CD14-positive monocyte (primary cell): ENCODE results near the gene EMC6. TPM values are rescaled to one million over a fixed set of nuclear protein-coding genes. Genes with fewer than 3 reads are reported as not detected.
A peak's percentile ranks its signal among the peaks of the same experiment; 100 is the strongest.

Experiments used
- DNase-seq, 3 donors: peaks; one replicate each; pipeline ENCODE4 v3.0.0-alpha.2; 2011 to 2022
- H2AFZ ChIP-seq: 2 replicates; pipeline ENCODE4 v1.6.0; 2012; ENCODE audit warnings: mild to moderate bottlenecking, low read depth, low read length, inconsistent platforms; ENCODE audit not compliant: insufficient read depth, poor library complexity, severe bottlenecking
- H3K27ac ChIP-seq, 2 donors: 1 replicate in 1 of 2; 2 replicates in 1 of 2; pipeline ENCODE4 v1.5.1; 2012 to 2013; ENCODE audit warnings: low read length in 2 of 2, control low read depth in 1 of 2, inconsistent platforms in 1 of 2, low read depth in 1 of 2, mild to moderate bottlenecking in 1 of 2
- H3K27me3 ChIP-seq, 2 donors: one replicate each; pipeline versions ENCODE4 v1.6.0 to v1.6.1; 2011 to 2013; ENCODE audit warnings: low read length in 2 of 2; ENCODE audit not compliant: control insufficient read depth in 2 of 2, insufficient read depth in 2 of 2
- H3K36me3 ChIP-seq, 2 donors: replicated peaks in 1 of 2; 1 replicate in 1 of 2; 2 replicates in 1 of 2; pipeline versions ENCODE4 v1.5.1 to v1.6.1; 2012 to 2013; ENCODE audit warnings: low read length in 2 of 2, control low read depth in 1 of 2, inconsistent platforms in 1 of 2, mild to moderate bottlenecking in 1 of 2; ENCODE audit not compliant: insufficient read depth in 2 of 2, control insufficient read depth in 1 of 2
- H3K4me1 ChIP-seq, 2 donors: 1 replicate in 1 of 2; 2 replicates in 1 of 2; pipeline versions ENCODE4 v1.5.1 to v1.6.1; 2012 to 2013; ENCODE audit warnings: low read length in 2 of 2, control low read depth in 1 of 2, inconsistent platforms in 1 of 2, mild to moderate bottlenecking in 1 of 2, moderate library complexity in 1 of 2; ENCODE audit not compliant: insufficient read depth in 2 of 2, control insufficient read depth in 1 of 2
- H3K4me2 ChIP-seq: replicated peaks from 2 replicates; pipeline ENCODE3; 2012; ENCODE audit warnings: low read length, moderate library complexity, mild to moderate bottlenecking; ENCODE audit not compliant: poor library complexity, severe bottlenecking; ENCODE audit errors: extremely low read depth
- H3K4me3 ChIP-seq, 3 experiments: fragments of 200-600 bp in 1 of 3; sonication (generic) in 1 of 3; replicated peaks in 1 of 3; 1 replicate in 2 of 3; 2 replicates in 1 of 3; pipeline ENCODE4 v1.5.1; 2011 to 2013; ENCODE audit warnings: low read length in 3 of 3, mild to moderate bottlenecking in 3 of 3, control low read depth in 2 of 3, low read depth in 2 of 3, inconsistent platforms in 1 of 3, moderate library complexity in 1 of 3
- H3K79me2 ChIP-seq: 2 replicates; pipeline ENCODE4 v1.6.0; 2012; ENCODE audit warnings: mild to moderate bottlenecking, control low read depth, inconsistent platforms, low read length, moderate library complexity; ENCODE audit not compliant: insufficient read depth
- H3K9ac ChIP-seq: 2 replicates; pipeline ENCODE4 v1.6.0; 2017; ENCODE audit warnings: low read length, mild to moderate bottlenecking; ENCODE audit not compliant: insufficient read depth, poor library complexity, severe bottlenecking
- H3K9me3 ChIP-seq, 2 donors: replicated peaks in 1 of 2; 1 replicate in 1 of 2; 2 replicates in 1 of 2; pipeline versions ENCODE4 v1.5.1 to v1.6.1; 2012 to 2013; ENCODE audit warnings: low read length in 2 of 2, control low read depth in 1 of 2; ENCODE audit not compliant: control insufficient read depth in 1 of 2, insufficient read depth in 1 of 2
- H4K20me1 ChIP-seq: 2 replicates; pipeline ENCODE4 v1.6.0; 2012; ENCODE audit warnings: mild to moderate bottlenecking, low read length, control low read depth, moderate library complexity; ENCODE audit not compliant: insufficient read depth
- H3K27ac Mint-ChIP-seq, 7 donors: one replicate each; pipeline ENCODE4 v1.8.0; 2020; ENCODE audit warnings: mild to moderate bottlenecking in 7 of 7, mixed read lengths in 7 of 7, moderate library complexity in 6 of 7, inconsistent platforms in 2 of 7
- H3K27me3 Mint-ChIP-seq, 3 donors: one replicate each; pipeline ENCODE4 v1.8.0; 2021 to 2022; ENCODE audit warnings: low read depth in 3 of 3, mild to moderate bottlenecking in 3 of 3, mixed read lengths in 3 of 3, moderate library complexity in 3 of 3, inconsistent platforms in 1 of 3
- H3K36me3 Mint-ChIP-seq, 2 donors: one replicate each; pipeline ENCODE4 v1.8.0; 2020; ENCODE audit warnings: mixed read lengths in 2 of 2, inconsistent platforms in 1 of 2, mild to moderate bottlenecking in 1 of 2
- H3K4me1 Mint-ChIP-seq: one replicate; pipeline ENCODE4 v1.8.0; 2020; ENCODE audit warnings: mild to moderate bottlenecking, mixed read lengths
- H3K4me3 Mint-ChIP-seq, 2 donors: one replicate each; pipeline ENCODE4 v1.8.0; 2020; ENCODE audit warnings: mild to moderate bottlenecking in 2 of 2, mixed read lengths in 2 of 2, moderate library complexity in 1 of 2
- H3K9me3 Mint-ChIP-seq, 7 donors: one replicate each; pipeline ENCODE4 v1.8.0; 2020 to 2022; ENCODE audit warnings: mixed read lengths in 7 of 7, mild to moderate bottlenecking in 6 of 7, moderate library complexity in 6 of 7, inconsistent platforms in 2 of 7
- CTCF ChIP-seq: fragments of 200-600 bp; IDR thresholded peaks from one replicate; pipeline ENCODE4 v1.8.0; 2022; ENCODE audit warnings: antibody characterized with exemption, mild to moderate bottlenecking
- WGBS: methylation state at CpG from one replicate; pipeline ENCODE4 v1.1.5; 2013; ENCODE audit warnings: missing lambda C conversion rate; ENCODE audit not compliant: insufficient coverage; 5-methylcytosine and 5-hydroxymethylcytosine counted together
- intact Hi-C, 2 donors: fragments of 100-400 bp; cut with micrococcal nuclease; formaldehyde crosslinking; loops; one replicate each; pipeline versions ENCODE4 v1.15.0 to v1.15.1; 2023
- polyA plus RNA-seq, 3 donors: library from polyadenylated mRNA; depleted of rRNA in 1 of 3; unstranded in 2 of 3; stranded (reverse) in 1 of 3; fragments of 300-500 nt in 2 of 3; fragments of >200 nt in 1 of 3; fragmentation: Illumina TruSeq in 2 of 3; gene quantifications; 1 replicate in 2 of 3; 2 replicates in 1 of 3; pipeline ENCODE4 v1.2.3, GENCODE V29; 2012 to 2021

EMC6 gene
- polyA plus RNA-seq, 3 donors, result 24.4 to 118 (median 105) TPM

- no peak for TF ChIP-seq CTCF
- Histone ChIP-seq H3K4me3 (peak overlapping the region in 1 of 3 experiments; percentile 36), H3K9me3 (no peaks in the 10 kb centered on the region), H4K20me1 (no peaks in the 10 kb centered on the region), H3K79me2 (peaks cover 18% of the 10 kb centered on the region), H3K9ac (no peak overlapping the region), H3K4me1 (peaks cover 34 to 44% of the 10 kb centered on the region in 2 donors), H3K27ac (peak overlapping the region; percentile 52 to 74), H3K36me3 (peaks cover 2 to 13% of the 10 kb centered on the region in 2 donors), H3K27me3 (no peaks in the 10 kb centered on the region), H3K4me2 (peak overlapping the region; percentile 33), H2AFZ (peak overlapping the region; percentile 55)
- Mint-ChIP-seq H3K27me3 (peaks cover 0 to 2% (median 0%) of the 10 kb centered on the region in 3 donors), H3K36me3 (peaks cover 11 to 38% of the 10 kb centered on the region in 2 donors), H3K4me1 (peaks cover 40% of the 10 kb centered on the region), H3K27ac (peak overlapping the region; percentile 87 to 94 (median 90)), H3K9me3 (peaks cover 0 to 2% (median 0%) of the 10 kb centered on the region in 7 donors), H3K4me3 (peak overlapping the region; percentile 51 to 53)
- WGBS, result 20% methylated on average over 2 of the region's 7 CpGs
- DNase-seq, result peak; percentile 30 to 69 (median 41)
- intact Hi-C loops, result loop anchor here (2.0 to 10.0 kb wide), 2 partner anchors 593 to 595 kb away; no protein-coding TSS in a partner anchor
Measured at GRCh38 chr17:3639981-3640596, 28.5 kb upstream of the EMC6 start.

- intact Hi-C loops, result no loop called here
Measured at GRCh38 chr17:3641014-3641413, 27.6 kb upstream of the EMC6 start.

More at GRCh38 chr17:3641014-3641413, 27.6 kb upstream of the EMC6 start:
- H3K27me3 Mint-ChIP-seq, result peaks cover 0 to 2% (median 0%) of the 10 kb centered on the region in 3 donors
- H3K27me3 ChIP-seq, result no peaks in the 10 kb centered on the region
- H3K4me3 Mint-ChIP-seq, result no peak overlapping the region
- H3K9ac ChIP-seq, result no peak overlapping the region
- 100% methylated on average over 1 of the region's 3 CpGs for WGBS
- H3K4me1 Mint-ChIP-seq, result peaks cover 36% of the 10 kb centered on the region
- TF ChIP-seq CTCF, result no peak
- peaks cover 2 to 15% of the 10 kb centered on the region in 2 donors for H3K36me3 ChIP-seq
- peak overlapping the region in 3 of 7 donors; percentile 50 to 87 (median 87) for H3K27ac Mint-ChIP-seq
- H3K4me2 ChIP-seq, result no peak overlapping the region
- peaks cover 15 to 48% of the 10 kb centered on the region in 2 donors for H3K36me3 Mint-ChIP-seq
- no peak overlapping the region for H3K27ac ChIP-seq
- no peak for DNase-seq
- peaks cover 11% of the 10 kb centered on the region for H3K79me2 ChIP-seq
- H3K9me3 Mint-ChIP-seq, result peaks cover 0 to 2% (median 0%) of the 10 kb centered on the region in 7 donors
- H3K4me1 ChIP-seq, result peaks cover 28 to 35% of the 10 kb centered on the region in 2 donors
- no peak overlapping the region for H3K4me3 ChIP-seq
- no peak overlapping the region for H2AFZ ChIP-seq
- H4K20me1 ChIP-seq, result no peaks in the 10 kb centered on the region
- H3K9me3 ChIP-seq, result no peaks in the 10 kb centered on the region
